GM23338 (cell line): ENCODE results near the gene RASIP1. TPM values are rescaled to one million over a fixed set of nuclear protein-coding genes. Genes with fewer than 3 reads are reported as not detected.
A peak's percentile ranks its signal among the peaks of the same experiment; 100 is the strongest.

ENCODE experiments used
- ATAC-seq: fragments of 200-7000 bp; cut with Tn5 transposase; 3 replicates; pipeline ENCODE4 v1.9.1; 2020
- DNase-seq: peaks from one replicate; pipeline ENCODE4 v3.0.0-alpha.2; 2015; ENCODE audit warnings: low spot score
- H2AFZ ChIP-seq: fragments of 200-600 bp; sonication (generic); 2 replicates; pipeline ENCODE4 v1.8.0; 2016; ENCODE audit warnings: antibody characterized with exemption, mild to moderate bottlenecking, moderate library complexity
- H3F3A ChIP-seq: fragments of 200-600 bp; sonication (generic); replicated peaks from 2 replicates; pipeline ENCODE4 v1.8.0; 2017; ENCODE audit warnings: antibody characterized with exemption, mixed run types, low read depth
- H3K27ac ChIP-seq: fragments of 200-600 bp; sonication (generic); 2 replicates; pipeline ENCODE4 v1.6.1; 2016; ENCODE audit warnings: low read depth
- H3K27me3 ChIP-seq: fragments of 200-600 bp; sonication (generic); 2 replicates; pipeline ENCODE4 v1.8.0; 2016; ENCODE audit warnings: mild to moderate bottlenecking, mixed run types, moderate library complexity; ENCODE audit not compliant: insufficient read depth
- H3K36me3 ChIP-seq: fragments of 200-600 bp; sonication (generic); 2 replicates; pipeline ENCODE4 v1.8.0; 2016; ENCODE audit warnings: mild to moderate bottlenecking; ENCODE audit not compliant: insufficient read depth
- H3K4me1 ChIP-seq: fragments of 200-600 bp; sonication (generic); 2 replicates; pipeline ENCODE4 v1.8.0; 2016; ENCODE audit warnings: mild to moderate bottlenecking, moderate library complexity; ENCODE audit not compliant: insufficient read depth
- H3K4me2 ChIP-seq: fragments of 200-600 bp; sonication (generic); 2 replicates; pipeline ENCODE4 v1.7.1; 2017; ENCODE audit warnings: mixed run types
- H3K4me3 ChIP-seq: fragments of 200-600 bp; sonication (generic); 2 replicates; pipeline ENCODE4 v1.6.1; 2016; ENCODE audit warnings: mixed run types
- H3K79me2 ChIP-seq: fragments of 200-600 bp; sonication (generic); replicated peaks from 2 replicates; pipeline ENCODE4 v1.8.0; 2017; ENCODE audit warnings: mild to moderate bottlenecking; ENCODE audit not compliant: insufficient read depth
- H3K9me2 ChIP-seq: fragments of 200-600 bp; sonication (generic); 2 replicates; pipeline ENCODE4 v1.8.0; 2017; ENCODE audit not compliant: insufficient read depth
- H4K20me1 ChIP-seq: fragments of 200-600 bp; sonication (generic); replicated peaks from 2 replicates; pipeline ENCODE4 v1.8.0; 2017; ENCODE audit warnings: mild to moderate bottlenecking; ENCODE audit not compliant: insufficient read depth
- H3K27ac Mint-ChIP-seq: 2 replicates; pipeline ENCODE4 v1.8.0; 2020; ENCODE audit warnings: inconsistent platforms, mild to moderate bottlenecking, moderate library complexity, mixed read lengths
- H3K27me3 Mint-ChIP-seq: 3 replicates; pipeline ENCODE4 v1.8.0; 2022; ENCODE audit warnings: low read depth, mild to moderate bottlenecking, moderate library complexity, mixed read lengths, inconsistent platforms; ENCODE audit not compliant: insufficient read depth, poor library complexity
- H3K36me3 Mint-ChIP-seq: 3 replicates; pipeline ENCODE4 v1.8.0; 2021; ENCODE audit warnings: low read depth, mild to moderate bottlenecking, inconsistent platforms, moderate library complexity, mixed read lengths
- H3K4me1 Mint-ChIP-seq: 3 replicates; pipeline ENCODE4 v1.8.0; 2020; ENCODE audit warnings: mild to moderate bottlenecking, inconsistent platforms, mixed read lengths
- H3K4me3 Mint-ChIP-seq: 3 replicates; pipeline ENCODE4 v1.8.0; 2021; ENCODE audit warnings: moderate library complexity, mild to moderate bottlenecking, inconsistent platforms, mixed read lengths
- H3K9me3 Mint-ChIP-seq: 3 replicates; pipeline ENCODE4 v1.8.0; 2020; ENCODE audit warnings: moderate library complexity, mild to moderate bottlenecking, inconsistent platforms, mixed read lengths
- CREB1 ChIP-seq: fragments of 250-450 bp; sonication (Bioruptor Pico); IDR thresholded peaks from 2 replicates; pipeline ENCODE4 v1.5.0; 2020; ENCODE audit warnings: low read depth, mild to moderate bottlenecking, moderate library complexity
- JUNB ChIP-seq: IDR thresholded peaks from one replicate; pipeline ENCODE4 v1.6.1; 2016; ENCODE audit warnings: antibody characterized with exemption; ENCODE audit not compliant: unreplicated experiment
- POLR2AphosphoS5 ChIP-seq: IDR thresholded peaks from 2 replicates; pipeline ENCODE4 v1.6.1; 2016; ENCODE audit warnings: antibody characterized with exemption, low read depth
- polyA plus RNA-seq: library from polyadenylated mRNA; unstranded; fragments of >200 nt; fragmentation: Nextera tagmentation; extraction: Ambion mirVana; gene quantifications from 2 replicates; pipeline ENCODE4 v1.2.1, GENCODE V29; 2016
- total RNA-seq: library from RNA; depleted of rRNA; stranded (reverse); fragments of >200 nt; shearing (Covaris generic); gene quantifications from 2 replicates; pipeline ENCODE4 v1.2.3, GENCODE V29; 2014
- TF ChIP-seq, protein P1 (sequence below), 2 experiments: fragments of 200-600 bp in 1 of 2; sonication (generic) in 1 of 2; conservative IDR thresholded peaks; 2 replicates each; pipeline versions ENCODE4 v1.5.1 to v1.6.1; 2016 to 2017; ENCODE audit warnings: antibody characterized with exemption in 2 of 2, low read depth in 2 of 2, mild to moderate bottlenecking in 2 of 2, moderate library complexity in 1 of 2
- TF ChIP-seq, protein P2 (sequence below): IDR thresholded peaks from 2 replicates; pipeline ENCODE4 v1.6.1; 2016; ENCODE audit warnings: antibody characterized with exemption

RASIP1 gene
- total and polyA plus RNA-seq, 2 experiments from 2014 or later = 9.2 to 14.8 TPM

DNA sequence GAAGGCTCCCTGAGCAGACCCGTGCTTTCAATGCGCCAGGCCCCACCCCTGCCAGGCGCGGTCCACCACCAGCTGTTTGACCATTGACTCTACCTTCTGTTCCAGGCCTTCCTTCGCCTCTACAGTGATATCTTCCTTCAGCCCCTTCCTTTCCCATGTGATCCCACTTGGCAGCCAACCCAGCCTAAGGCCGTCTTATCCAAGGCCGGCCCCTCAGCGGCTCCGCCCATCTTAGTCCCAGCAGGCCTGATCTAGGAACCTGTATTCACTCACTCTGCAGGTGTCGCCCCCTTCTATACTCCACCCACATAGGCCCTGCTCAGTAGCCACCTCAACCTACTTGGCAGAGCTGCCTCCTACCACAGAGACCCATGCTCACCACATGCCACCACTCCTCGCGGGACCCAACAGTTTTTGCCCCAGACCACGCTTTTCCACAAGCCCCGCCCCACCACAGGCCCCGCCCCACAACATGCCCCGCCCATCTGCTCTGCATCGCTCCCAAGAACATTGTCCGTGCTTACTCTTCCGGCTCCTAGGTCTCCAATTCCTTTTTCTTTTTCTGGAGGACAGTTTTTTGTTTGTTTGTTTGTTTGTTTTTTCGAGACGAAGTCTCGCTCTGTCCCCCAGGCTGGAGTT lies 2.9 kb downstream of the RASIP1 start:
- Histone ChIP-seq H3K9me2 (peaks cover 2% of the 10 kb centered on the region; the same call in 1 of the 2 replicates), H4K20me1 (no peaks in the 10 kb centered on the region), H3K4me2 (peak overlapping the region; percentile 75), H3K27ac (peak overlapping the region; percentile 79; the same call in 1 of the 2 replicates), H2AFZ (no peak overlapping the region), H3K4me1 (peaks cover 31% of the 10 kb centered on the region), H3F3A (peaks cover 26% of the 10 kb centered on the region), H3K79me2 (no peaks in the 10 kb centered on the region), H3K36me3 (no peaks in the 10 kb centered on the region), H3K4me3 (peak overlapping the region; percentile 51; the same call in 1 of the 2 replicates), H3K27me3 (peaks cover 21% of the 10 kb centered on the region)
- DNase-seq (peak; percentile 96), ATAC-seq (peak; percentile 32)
- Mint-ChIP-seq H3K36me3 (peaks cover 4% of the 10 kb centered on the region), H3K27me3 (peaks cover 37% of the 10 kb centered on the region), H3K4me3 (peak overlapping the region; percentile 54), H3K9me3 (peaks cover 5% of the 10 kb centered on the region), H3K4me1 (peaks cover 33% of the 10 kb centered on the region), H3K27ac (peak overlapping the region; percentile 78)
- TF ChIP-seq, protein P1, sequence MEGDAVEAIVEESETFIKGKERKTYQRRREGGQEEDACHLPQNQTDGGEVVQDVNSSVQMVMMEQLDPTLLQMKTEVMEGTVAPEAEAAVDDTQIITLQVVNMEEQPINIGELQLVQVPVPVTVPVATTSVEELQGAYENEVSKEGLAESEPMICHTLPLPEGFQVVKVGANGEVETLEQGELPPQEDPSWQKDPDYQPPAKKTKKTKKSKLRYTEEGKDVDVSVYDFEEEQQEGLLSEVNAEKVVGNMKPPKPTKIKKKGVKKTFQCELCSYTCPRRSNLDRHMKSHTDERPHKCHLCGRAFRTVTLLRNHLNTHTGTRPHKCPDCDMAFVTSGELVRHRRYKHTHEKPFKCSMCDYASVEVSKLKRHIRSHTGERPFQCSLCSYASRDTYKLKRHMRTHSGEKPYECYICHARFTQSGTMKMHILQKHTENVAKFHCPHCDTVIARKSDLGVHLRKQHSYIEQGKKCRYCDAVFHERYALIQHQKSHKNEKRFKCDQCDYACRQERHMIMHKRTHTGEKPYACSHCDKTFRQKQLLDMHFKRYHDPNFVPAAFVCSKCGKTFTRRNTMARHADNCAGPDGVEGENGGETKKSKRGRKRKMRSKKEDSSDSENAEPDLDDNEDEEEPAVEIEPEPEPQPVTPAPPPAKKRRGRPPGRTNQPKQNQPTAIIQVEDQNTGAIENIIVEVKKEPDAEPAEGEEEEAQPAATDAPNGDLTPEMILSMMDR (conservative IDR thresholded peaks at IDR 0.05; ENCODE audit: low read depth in 2 of 2) = no peak
- peak; percentile 56 for TF ChIP-seq POLR2AphosphoS5

DNA sequence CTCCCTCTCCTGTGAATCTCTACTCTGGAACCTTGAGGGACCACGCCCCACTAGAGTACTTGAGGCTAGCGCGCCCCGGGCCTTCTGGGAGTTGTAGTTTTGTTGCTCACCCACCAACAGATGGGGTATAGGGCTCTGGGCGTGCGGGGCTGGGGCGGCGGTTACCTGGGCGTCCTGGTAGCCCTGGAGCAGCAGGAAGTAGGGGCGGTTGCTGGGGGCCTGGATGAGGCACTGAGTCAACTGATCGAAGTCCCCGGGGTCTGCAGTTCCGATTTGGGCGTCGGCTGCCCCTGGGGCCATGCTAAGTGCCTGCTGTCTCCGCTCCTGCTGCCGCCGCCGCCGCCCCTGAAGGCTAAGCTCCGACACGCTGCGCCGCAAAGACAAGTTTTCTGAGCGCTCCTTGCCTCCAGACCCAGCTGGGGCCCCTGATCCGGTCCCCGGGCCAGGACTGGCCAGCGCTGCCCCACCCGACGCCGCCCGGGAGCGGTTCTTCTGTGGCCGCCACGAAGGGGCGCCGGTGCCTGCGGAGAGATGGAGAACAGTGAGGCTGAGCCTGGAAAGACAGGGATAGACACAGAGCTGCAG lies 5.3 kb downstream of the RASIP1 start:
- peak; percentile 98 for DNase-seq
- H3K27me3 ChIP-seq = peaks cover 16% of the 10 kb centered on the region
- Mint-ChIP-seq H3K9me3 (peaks cover 5% of the 10 kb centered on the region), H3K27ac (peak overlapping the region; percentile 10; the same call in 1 of the 2 replicates), H3K27me3 (peaks cover 29% of the 10 kb centered on the region), H3K4me1 (peaks cover 22% of the 10 kb centered on the region), H3K4me3 (peak overlapping the region; percentile 77), H3K36me3 (peaks cover 4% of the 10 kb centered on the region)
- peaks cover 19% of the 10 kb centered on the region for H3K4me1 ChIP-seq
- peak overlapping the region; percentile 84; the same call in 1 of the 2 replicates for H2AFZ ChIP-seq
- no peaks in the 10 kb centered on the region for H4K20me1 ChIP-seq
- no peaks in the 10 kb centered on the region for H3K79me2 ChIP-seq
- H3K27ac ChIP-seq = no peak overlapping the region
- no peaks in the 10 kb centered on the region for H3K36me3 ChIP-seq
- peaks cover 18% of the 10 kb centered on the region; the same call in 1 of the 2 replicates for H3F3A ChIP-seq
- ATAC-seq = peak; percentile 65
- TF ChIP-seq JUNB (no peak), CREB1 (CRISPR knock-in tag) (no peak), POLR2AphosphoS5 (peak; percentile 41; the same call in 1 of the 2 replicates)
- TF ChIP-seq, protein P2, sequence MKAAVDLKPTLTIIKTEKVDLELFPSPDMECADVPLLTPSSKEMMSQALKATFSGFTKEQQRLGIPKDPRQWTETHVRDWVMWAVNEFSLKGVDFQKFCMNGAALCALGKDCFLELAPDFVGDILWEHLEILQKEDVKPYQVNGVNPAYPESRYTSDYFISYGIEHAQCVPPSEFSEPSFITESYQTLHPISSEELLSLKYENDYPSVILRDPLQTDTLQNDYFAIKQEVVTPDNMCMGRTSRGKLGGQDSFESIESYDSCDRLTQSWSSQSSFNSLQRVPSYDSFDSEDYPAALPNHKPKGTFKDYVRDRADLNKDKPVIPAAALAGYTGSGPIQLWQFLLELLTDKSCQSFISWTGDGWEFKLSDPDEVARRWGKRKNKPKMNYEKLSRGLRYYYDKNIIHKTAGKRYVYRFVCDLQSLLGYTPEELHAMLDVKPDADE = peak; percentile 72
- TF ChIP-seq, protein P1 (conservative IDR thresholded peaks at IDR 0.05; ENCODE audit: low read depth in 2 of 2) = peak in 1 of 2 experiments; percentile 40; a peak in 2 of 4 replicates
- H3K4me2 ChIP-seq = peak overlapping the region; percentile 88
- H3K9me2 ChIP-seq = peaks cover 2% of the 10 kb centered on the region; the same call in 1 of the 2 replicates
- peak overlapping the region; percentile 68 for H3K4me3 ChIP-seq
